Frontal cortex (tissue), 4 donors: Measurements from ENCODE around the gene EIF4G2. TPM values are rescaled to one million over a fixed set of nuclear protein-coding genes. Genes with fewer than 3 reads are reported as not detected.

Source experiments
- DNase-seq, 2 donors: peaks; one replicate each; pipeline ENCODE4 v3.0.0; 2012; ENCODE audit warnings: low spot score in 2 of 2
- FAIRE-seq: peaks from 2 replicates; lab custom pipeline; 2012; peaks lifted over from hg19 to GRCh38; lab: Jason Lieb, UNC
- total RNA-seq: library from RNA; depleted of rRNA; stranded (reverse); fragments of >200 nt; gene quantifications from one replicate; pipeline ENCODE4 v1.2.3, GENCODE V29; 2014
- donor health status: control.
- donor health status: control.
- donor health status: control.

Gene EIF4G2
- total RNA-seq, 1 donor from 2014 or later, result 941 TPM

GRCh38 chr11:10809373-10810160 is 841 bp upstream of the EIF4G2 start:
- DNase-seq, result peak; percentile 23 to 31
- FAIRE-seq, result no peak

- DNase-seq, result peak; percentile 46 to 55
- FAIRE-seq, result no peak
Observed at GRCh38 chr11:10808235-10808552, 532 bp downstream of the EIF4G2 start.

GRCh38 chr11:10807493-10808234 is 1.1 kb downstream of the EIF4G2 start:
- FAIRE-seq (no peak), DNase-seq (peak; percentile 48 to 49)

- FAIRE-seq, result no peak
- DNase-seq, result no peak
Observed at GRCh38 chr11:10806206-10806605, 2.5 kb downstream of the EIF4G2 start.

- no peak for DNase-seq
- no peak for FAIRE-seq
Observed at GRCh38 chr11:10805741-10806140, 3.0 kb downstream of the EIF4G2 start.

GRCh38 chr11:10803676-10804075 is 5.0 kb downstream of the EIF4G2 start:
- DNase-seq (no peak), FAIRE-seq (no peak)

- FAIRE-seq (no peak), DNase-seq (no peak)
Observed at GRCh38 chr11:10800292-10800691, 8.4 kb downstream of the EIF4G2 start.

- no peak for FAIRE-seq
- DNase-seq, result no peak
Observed at GRCh38 chr11:10798330-10798928, 10.3 kb downstream of the EIF4G2 start.

- FAIRE-seq (no peak), DNase-seq (no peak)
Observed at GRCh38 chr11:10797531-10797930, 11.2 kb downstream of the EIF4G2 start.

- DNase-seq (no peak), FAIRE-seq (no peak)
Observed at GRCh38 chr11:10797001-10797400, 11.7 kb downstream of the EIF4G2 start.

- FAIRE-seq (no peak), DNase-seq (no peak)
Observed at GRCh38 chr11:10796191-10796590, 12.5 kb downstream of the EIF4G2 start.

- no peak for DNase-seq
- no peak for FAIRE-seq
Observed at GRCh38 chr11:10793470-10794255, 15.1 kb downstream of the EIF4G2 start.

- DNase-seq (peak; percentile 28 to 70), FAIRE-seq (no peak)
Observed at GRCh38 chr11:10792385-10793068, 16.2 kb downstream of the EIF4G2 start.

GRCh38 chr11:10786451-10786850 is 22.3 kb downstream of the EIF4G2 start:
- DNase-seq (no peak), FAIRE-seq (no peak)

- no peak for FAIRE-seq
- no peak for DNase-seq
Observed at GRCh38 chr11:10785146-10785474, 23.6 kb downstream of the EIF4G2 start.

GRCh38 chr11:10784232-10785145 is 24.2 kb downstream of the EIF4G2 start:
- no peak for DNase-seq
- FAIRE-seq, result no peak

- FAIRE-seq, result no peak
- no peak for DNase-seq
Observed at GRCh38 chr11:10780040-10780439, 28.7 kb downstream of the EIF4G2 start.

GRCh38 chr11:10779086-10779485 is 29.6 kb downstream of the EIF4G2 start:
- FAIRE-seq (no peak), DNase-seq (no peak)
